CD4-positive, alpha-beta T cell treated with Interleukin-21 for 1 hour (primary cell): ENCODE measurements around the gene FN3KRP.
"Not testable (repeated sequence)": the region's sequence is repeated elsewhere in the genome, so short reads cannot be mapped to it uniquely, and the experiment has no call there.

Source experiments
- DNase-seq: peaks from one replicate; pipeline ENCODE4 v3.0.0-alpha.2; 2020

The FN3KRP gene

DNA sequence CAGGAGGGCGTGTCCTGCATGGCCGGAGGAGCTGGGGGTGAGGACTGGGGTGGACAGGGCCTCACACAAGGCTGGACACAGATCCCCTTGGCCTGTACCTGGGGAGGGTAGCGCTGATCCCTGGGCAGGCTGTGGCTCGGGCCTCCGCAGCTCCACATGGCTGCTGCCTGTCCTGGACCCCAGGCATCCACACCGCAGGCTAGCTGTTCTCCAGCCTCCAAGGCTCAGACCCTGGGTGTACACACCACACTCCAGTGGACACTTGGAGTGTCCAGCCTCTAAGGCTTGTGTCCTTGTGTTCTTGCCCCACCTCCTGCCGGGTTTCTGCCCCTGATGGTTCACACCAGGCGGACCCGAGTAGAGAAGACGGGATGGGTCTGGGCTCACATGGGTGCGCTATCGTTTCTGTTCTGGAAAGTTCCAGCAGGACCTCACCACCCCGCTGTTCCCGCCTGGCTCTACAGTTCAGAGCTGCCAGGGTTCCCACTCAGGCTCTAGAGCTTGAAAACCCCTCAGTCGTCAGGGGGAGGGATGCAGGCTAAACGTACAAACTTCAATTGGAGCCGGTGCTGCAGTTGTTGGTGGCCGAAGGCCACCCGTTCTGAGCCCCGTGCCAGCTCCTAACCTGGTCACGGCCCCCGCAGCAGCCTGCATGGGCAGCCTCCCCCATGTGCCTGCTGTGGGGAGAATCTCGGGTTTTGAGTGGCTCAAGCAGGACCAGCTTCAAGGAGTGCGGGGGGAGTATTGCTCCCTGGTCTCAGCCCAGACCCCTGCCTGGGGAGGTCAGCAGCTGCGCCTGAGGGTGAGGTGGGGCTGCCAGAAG lies 6.6 kb upstream of the FN3KRP start:
- no peak for DNase-seq

- no peak for DNase-seq
Measured at GRCh38 chr17:82710499-82711232, 5.8 kb upstream of the FN3KRP start.

DNA sequence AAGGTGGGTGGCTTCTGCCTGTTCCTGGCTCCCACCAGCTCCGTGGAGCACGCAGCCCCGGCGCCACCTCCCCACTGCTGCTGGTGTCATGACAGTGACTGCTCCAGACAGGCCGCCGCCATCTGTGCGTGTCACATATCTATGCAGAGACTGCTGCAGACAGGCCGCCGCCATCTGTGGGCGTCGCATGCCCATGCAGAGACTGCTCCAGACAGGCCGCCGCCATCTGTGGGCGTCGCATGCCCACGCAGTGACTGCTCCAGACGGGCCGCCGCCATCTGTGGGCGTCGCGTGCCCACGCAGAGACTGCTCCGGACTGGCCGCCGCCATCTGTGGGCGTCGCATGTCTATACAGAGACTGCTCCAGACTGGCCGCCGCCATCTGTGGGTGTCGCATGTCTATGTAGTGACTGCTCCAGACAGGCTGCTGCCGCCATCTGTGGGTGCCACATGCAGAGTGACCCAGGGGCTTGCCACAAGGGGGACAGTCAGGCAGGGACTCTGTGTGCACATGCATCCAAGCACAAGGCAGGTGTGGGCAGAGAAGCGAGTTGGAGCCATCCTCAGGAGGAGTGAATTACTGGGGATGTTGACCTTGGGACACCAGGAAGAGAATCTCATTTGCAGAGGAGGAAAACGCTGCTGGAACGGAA lies 3.3 kb upstream of the FN3KRP start:
- no peak for DNase-seq

DNA sequence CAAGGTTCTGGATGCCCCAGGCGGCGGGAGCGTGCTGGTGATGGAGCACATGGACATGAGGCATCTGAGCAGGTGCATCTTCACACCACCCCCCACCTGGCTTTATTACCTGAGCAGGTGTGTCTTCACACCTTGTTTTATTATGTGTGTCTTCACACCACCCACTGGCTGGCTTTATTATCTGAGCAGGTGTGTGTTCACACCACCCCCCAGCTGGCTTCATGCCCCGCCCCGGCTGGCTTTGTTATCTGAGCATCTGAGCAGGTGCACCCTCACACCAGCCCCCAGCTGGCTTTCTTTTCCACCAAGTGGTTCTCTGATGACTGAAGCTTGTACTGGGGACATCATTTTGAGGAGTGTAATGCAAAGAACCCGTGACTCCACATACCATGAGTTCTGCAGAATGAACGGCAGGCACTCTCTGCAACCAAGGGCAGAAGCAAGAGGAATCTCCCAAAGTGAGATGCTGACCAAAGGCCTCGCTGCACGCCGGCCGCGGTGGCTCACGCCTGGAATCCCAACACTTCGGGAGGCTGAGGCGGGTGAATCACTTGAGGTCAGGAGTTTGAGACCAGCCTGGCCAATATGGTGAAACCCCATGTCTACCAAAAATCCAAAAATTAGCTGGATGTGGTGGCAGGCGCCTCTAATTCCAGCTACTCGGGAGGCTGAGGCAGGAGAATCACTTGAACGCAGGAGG lies 2.6 kb downstream of the FN3KRP start:
- no peak for DNase-seq

DNA sequence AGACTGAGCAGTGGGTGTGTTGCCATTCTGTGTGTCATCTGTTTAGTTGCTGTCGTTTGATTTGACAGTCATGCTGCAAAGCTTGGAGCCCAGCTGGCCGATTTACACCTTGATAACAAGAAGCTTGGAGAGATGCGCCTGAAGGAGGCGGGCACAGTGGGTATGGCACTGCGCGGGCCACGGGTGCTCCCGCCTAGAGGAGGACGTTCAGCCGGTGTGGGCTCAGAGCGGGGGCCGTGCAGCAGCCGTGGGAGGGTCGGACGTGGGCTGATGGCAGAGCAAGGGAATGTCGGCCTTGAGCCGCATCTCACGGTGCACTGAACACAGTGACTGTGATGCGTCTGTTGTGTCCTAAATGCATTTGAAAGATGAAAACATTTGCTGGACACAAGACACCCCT lies 3.7 kb downstream of the FN3KRP start:
- no peak for DNase-seq

- DNase-seq: no peak
Measured at GRCh38 chr17:82722341-82723013, 6.0 kb downstream of the FN3KRP start.

DNA sequence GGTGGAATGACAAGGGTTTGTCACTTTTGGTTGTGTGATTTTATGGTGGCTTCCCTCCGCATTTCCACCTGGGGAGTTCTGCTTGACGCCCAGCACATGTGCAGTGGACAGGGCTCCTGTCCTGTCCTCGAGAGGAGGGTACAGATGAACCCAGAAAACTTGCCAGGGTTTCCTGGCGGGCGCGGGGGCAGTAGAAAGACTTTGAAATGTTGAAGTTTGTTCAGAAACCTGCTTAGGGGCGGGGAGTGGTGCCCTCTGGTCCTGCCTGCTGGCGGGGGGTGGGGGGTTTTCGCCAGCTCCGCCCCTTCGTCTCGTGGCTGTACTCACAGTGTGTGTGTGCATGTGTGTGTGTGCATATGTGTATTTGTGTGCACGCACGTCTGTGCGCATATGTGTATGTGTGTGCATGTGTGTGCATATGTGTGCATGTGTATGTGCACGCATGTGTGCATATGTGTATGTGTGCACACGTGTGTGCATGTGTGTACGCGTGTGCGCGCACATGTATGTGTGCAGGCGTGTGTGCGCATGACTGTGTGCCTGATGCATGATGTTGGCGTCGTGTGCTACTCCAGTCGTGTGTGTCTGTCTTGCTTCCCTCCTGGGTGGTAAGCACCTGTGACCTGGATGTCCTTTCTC lies 6.8 kb downstream of the FN3KRP start:
- DNase-seq: no peak

GRCh38 chr17:82726427-82726826 lies 9.9 kb downstream of the FN3KRP start:
- no peak for DNase-seq

- DNase-seq: no peak
Measured at GRCh38 chr17:82729479-82730260, 13.2 kb downstream of the FN3KRP start.

- DNase-seq: no peak
Measured at GRCh38 chr17:82732118-82732743, 15.7 kb downstream of the FN3KRP start.

DNA sequence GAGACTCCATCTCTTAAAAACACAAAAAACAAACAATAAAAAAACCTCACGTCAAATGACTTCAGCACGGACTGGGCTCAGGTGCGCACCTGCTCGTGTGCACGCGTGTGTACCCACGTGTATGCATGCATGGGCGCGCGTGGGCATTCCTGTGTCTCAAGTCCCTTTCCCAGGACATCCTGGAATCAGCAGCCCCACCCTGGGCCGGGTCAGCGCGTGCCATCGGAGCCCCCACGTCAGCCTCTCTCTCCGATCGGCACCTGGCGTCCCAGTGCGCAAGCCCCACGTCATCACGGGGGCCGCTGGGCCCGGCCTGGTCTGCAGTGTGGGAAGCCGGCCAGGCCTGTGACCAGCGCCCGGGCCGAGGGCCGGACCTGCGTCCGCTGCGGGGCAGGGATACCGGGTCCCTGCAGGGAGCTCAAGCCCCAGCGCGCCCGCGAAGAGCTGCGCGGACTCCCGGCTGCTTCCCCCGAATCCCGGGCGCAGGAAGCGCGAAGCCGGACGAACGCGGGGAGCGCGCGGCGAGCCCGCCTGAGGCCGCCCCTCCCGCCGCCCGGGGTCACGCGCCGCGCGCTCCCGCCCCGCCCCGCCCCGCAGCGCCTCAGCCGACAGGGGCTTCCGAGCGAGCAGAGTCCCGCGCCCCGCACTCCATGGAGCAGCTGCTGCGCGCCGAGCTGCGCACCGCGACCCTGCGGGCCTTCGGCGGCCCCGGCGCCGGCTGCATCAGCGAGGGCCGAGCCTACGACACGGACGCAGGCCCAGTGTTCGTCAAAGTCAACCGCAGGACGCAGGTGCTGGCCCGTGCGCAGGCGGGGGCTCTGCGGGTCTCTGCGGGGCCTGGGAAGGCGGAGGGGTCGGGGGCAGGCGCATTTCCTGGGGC lies 18.7 kb downstream of the FN3KRP start, which contains the start of gene FN3K:
Gene FN3K (plus strand): TSS at position 629 of the 880 bp plus-strand sequence. CDS start 22 bp downstream, at position 651.
- DNase-seq: peak; percentile 36

- DNase-seq: no peak
Measured at GRCh38 chr17:82736511-82737185, 20.1 kb downstream of the FN3KRP start.

DNA sequence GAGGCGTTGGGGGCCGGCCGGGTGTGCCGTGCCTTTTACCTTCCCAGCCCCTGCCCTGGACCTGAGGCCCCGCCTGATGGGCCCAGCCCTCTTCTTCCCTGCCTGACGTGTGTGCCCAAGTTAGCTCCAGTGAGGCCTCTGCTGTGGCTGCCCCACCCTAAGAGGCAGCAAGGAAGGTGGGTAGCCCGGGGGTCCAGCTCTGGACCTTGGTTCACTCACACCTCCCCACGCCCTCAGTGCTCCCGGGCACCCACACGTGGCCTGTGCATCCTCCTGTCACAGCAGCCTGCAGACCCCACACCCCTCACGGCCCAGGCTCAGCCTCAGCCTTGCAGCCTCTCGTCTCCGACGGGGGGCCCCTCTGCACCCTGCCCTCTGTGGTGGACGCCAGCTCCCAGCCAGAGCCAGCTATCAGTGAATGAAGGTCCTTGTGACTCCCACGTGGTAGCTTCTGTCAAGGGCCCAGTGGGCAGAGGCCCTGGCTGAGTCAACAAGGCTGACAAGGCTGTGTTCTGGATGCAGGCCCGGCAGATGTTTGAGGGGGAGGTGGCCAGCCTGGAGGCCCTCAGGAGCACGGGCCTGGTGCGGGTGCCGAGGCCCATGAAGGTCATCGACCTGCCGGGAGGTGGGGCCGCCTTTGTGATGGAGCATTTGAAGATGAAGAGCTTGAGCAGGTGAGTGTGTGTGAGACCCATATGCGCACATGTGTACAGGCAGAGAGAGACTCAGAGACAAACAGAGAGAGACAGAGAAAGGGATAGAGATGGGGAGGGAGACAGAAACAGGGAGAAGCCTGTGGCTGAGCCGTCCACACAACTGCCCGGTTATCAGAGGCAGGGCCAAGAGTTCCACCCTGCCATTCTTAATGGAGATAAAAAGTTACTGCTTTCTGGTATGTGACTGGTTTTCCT lies 21.7 kb downstream of the FN3KRP start:
- no peak for DNase-seq

DNA sequence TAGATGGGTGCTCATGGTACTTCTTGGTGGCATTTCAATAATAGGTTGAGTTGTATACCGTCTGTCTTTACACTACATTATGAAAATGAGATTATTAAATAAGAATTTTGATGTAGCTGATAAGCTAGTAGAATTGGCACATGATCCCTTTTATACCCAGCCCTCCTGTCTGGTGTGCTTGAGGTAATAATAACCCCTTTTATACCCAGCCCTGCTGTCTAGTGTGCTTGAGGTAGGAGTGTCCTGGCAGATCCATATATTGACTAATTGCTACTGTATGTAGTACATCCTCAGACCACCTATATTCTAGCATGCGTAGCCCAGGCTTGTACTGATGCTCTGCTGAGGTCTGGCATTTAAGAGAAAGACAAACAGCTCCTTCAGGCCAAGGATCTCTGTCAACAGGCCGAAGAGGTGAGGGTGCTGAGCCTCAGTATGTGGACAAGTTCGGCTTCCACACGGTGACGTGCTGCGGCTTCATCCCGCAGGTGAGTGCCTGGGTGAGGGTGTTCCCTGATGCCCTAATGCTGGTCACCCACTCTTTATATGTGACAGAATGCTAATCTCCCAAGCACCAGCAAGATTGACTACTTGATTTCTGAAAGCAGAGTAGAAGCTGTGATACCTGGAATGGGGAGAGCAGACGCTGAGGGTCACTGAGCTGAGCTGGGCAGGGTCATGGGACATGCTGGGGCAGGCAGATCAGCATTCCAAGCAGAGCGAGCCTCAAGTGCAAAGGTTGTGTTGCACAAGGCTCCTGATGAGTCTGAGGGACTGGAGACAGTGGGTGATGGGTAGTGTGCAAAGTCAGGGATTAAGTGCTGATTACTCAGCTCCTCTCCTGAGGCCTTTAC lies 24.6 kb downstream of the FN3KRP start:
- no peak for DNase-seq

GRCh38 chr17:82743344-82744219 lies 27.1 kb downstream of the FN3KRP start:
- DNase-seq: no peak

DNA sequence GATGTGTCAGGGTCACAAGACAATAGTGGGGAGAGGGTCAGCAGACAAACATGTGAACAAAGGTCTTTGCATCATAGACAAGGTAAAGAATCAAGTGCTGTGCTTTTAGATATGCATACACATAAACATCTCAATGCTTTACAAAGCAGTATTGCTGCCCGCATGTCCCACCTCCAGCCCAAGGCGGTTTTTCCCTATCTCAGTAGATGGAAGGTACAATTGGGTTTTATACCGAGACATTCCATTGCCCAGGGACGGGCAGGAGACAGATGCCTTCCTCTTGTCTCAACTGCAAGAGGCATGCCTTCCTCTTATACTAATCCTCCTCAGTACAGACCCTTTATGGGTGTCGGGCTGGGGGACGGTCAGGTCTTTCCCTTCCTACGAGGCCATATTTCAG lies 28.2 kb downstream of the FN3KRP start:
- DNase-seq: not testable (repeated sequence)
